Left ventricle myocardium superior (tissue), 1 donor: Measurements from ENCODE around the gene LBR. TPM values are rescaled to one million over a fixed set of nuclear protein-coding genes. Genes with fewer than 3 reads are reported as not detected.

Source experiments
- ATAC-seq: fragments of 200-7000 bp; cut with Tn5 transposase; one replicate; pipeline ENCODE4 v1.9.1; 2020; ENCODE audit warnings: mild to moderate bottlenecking, moderate library complexity
- DNase-seq: peaks from one replicate; pipeline ENCODE4 v3.0.0-alpha.2; 2020
- intact Hi-C: fragments of 100-400 bp; cut with micrococcal nuclease; formaldehyde crosslinking; loops from one replicate; pipeline ENCODE4 v1.11.0; 2022
- total RNA-seq: library from RNA; stranded (reverse); fragmentation: NEBNext Ultra II Directional; extraction: Animal tissue kit (Norgen Biotek cat#: 25700); gene quantifications from one replicate; pipeline ENCODE4 v1.2.1, GENCODE V29; 2021
- donor health status: DM: no; HTN: yes; CAD: no; lungs with severe emphysema.

The LBR gene
- total RNA-seq, 1 donor from 2014 or later, result 9.5 TPM

DNA sequence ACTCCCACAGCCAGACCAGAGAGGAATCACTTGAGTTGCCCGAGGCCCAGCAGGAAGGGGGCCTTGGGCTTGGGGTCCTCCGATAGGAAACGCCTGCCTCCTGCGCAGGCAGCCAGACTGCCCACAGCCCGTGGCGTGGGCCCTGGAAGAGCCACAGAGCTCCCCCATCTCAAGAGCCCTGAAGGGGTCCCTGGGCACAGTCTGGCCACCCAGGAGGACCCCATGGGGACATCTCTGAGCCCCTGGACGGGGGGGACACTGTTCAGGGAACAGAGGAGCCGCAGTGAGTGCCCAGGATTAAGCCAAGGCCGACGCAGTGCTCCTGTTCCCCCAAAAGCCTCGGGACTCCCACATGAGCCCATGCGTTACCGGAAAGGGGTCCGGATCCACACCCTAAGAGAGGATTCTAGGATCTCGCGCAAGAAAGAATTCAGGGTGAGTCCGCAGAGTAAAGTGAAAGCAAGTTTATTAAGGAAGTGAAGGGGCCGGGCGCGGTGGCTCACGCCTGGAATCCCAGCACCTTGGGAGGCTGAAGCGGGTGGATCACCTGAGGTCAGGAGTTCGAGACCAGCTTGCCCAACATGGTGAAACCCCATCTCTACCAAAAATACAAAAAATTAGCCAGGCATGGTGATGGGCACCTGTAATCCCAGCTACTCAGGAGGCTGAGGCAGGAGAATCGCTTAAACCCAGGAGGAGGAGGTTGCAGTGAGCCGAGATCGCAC is 38.1 kb upstream of the LBR start:
- ATAC-seq, result no peak
- intact Hi-C loops, result no loop called here
- no peak for DNase-seq

DNA sequence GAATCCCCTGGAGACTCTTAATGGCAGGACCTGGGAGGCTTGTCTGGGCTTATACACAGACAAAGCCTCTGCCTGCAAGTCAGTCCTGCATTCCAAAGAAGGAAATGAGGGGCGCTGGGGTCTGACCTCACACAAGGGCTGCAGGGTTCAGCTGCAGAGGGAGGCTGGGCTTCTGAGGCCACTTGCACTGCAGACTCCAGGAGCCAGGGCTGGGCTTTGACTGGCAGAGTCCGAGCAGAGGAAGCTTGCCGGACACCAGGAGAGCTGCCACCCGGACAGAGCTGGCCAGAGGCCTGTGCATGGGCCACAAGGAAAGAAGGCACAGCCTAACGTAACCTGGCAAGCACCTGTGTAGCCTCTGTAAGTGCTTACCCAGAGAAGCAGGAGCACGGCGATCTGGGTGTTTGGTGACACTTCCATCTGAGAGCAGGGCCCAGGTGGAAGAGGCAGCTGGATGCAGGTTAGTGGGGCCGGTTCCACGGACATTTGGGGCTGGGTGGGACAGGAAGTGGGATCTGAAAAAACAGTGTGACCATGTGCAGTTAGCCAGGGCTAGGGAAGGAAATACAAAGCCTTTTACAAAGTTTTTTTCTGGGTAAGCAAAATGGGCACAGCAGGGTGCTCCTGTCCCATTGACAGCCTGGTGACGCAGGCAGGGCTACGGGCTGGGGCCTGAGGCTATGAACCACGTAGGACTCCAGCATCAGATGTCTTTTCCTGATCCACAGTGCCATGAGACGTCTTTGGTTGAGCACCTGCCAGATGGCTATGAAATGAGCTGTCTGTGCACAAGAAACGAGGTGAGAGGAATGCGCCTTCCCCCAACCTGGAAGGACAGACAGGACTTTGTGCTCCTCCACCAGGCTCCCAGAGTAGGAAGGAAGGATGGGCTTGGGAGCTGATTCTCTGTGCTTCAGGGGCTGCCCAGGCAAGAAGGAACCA is 37.3 kb upstream of the LBR start:
- ATAC-seq (no peak), DNase-seq (no peak)
- intact Hi-C loops, result no loop called here

DNA sequence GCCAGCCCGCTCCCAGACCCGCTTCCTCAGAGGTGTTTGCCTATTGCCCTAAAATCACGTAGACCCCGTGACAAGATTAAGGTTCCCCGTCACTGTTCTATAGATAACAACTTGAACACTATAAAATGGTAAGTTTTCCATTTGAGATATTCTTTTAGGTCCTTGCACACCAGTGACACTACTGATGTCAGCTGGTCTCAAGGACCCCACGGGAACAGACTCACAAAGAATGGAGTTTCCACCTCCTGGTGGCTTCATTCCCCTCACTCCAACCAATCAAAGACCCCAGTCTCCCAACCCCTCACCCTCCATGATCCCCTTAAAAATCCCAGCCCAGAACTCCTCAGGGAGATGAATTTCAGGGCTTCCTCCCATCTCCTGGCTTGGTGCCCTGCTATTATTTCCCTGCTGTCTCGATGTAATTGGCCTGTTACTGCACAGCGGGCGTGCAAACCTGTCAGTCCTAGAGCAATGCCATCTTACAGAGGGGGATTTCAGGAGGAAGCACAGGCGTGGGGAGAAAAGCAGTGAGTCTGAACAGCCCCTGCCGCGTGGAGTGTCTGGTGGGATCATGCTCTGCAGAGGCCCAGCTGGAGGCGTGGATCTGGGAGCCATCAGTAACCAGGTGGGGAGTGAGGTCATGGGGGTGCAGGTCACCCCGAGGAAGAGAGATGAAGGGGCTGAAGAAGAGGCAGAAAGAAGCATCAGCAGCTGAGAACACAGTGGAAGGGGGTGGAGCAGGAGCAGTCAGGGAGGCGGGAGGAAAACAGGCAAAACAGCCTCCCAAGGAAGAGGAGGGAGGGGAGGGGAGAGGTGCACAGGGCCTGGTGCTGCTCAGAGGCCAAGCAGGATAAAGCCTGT is 35.1 kb upstream of the LBR start:
- ATAC-seq (no peak), DNase-seq (no peak)
- intact Hi-C loops, result no loop called here

DNA sequence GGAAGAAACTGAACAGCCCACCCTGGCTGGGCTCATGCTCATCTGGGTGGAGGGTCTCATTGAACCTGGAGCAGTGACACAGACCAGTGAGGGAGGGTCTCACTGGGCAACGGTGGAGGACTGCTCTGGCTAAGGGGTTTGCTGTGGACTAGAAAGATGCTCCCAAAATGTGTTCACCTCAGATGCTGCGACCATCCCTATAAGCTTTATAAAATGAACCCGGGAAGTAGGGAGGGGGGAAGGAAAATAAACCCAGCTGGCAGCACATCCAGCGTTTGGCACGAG is 34.5 kb upstream of the LBR start:
- intact Hi-C loops, result no loop called here
- DNase-seq (no peak), ATAC-seq (no peak)

DNA sequence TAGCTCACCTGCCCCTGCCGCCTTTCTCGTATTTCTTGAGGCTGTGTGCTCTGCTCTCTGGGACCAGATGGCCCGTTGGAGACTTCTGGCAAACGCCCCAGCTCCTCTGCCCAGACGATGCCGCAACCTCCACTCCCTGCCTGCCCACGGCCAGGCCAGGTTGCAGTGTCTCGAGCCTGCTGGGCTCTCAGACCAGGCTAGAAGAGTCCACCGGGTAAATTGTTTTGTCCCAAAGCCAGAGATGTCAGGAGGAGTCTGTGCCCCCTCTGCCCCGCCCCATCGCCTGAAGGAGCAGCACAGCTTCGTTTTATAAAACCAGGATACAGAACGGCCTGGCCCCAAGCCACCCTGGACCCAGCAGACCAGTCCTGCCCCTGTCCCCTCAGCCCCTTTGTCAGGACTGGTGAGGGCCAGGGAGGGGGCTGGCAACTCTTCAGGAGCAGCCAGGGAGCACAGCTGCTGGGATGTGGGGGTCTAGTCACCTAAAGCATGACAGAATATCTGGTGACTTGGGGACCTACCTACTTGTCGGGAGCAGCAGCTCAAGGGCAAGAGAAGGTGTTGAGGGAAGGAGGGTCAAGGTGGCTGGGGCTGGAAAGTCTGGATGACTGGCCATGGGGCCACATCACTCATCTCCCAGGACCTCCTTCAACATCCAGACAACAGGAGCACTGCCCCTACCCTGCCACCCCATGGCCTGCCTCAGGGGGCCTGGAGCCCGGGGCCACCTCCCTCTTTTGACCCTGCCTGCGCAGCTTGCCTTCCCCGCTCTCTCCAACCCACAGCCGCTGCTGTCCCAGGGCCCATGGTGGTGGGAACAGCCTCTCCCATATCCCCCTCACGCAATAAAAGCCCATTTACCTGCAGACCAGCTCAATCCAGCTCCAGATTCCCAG is 33.9 kb upstream of the LBR start:
- DNase-seq (no peak), ATAC-seq (peak; percentile 30)
- intact Hi-C loops, result no loop called here

DNA sequence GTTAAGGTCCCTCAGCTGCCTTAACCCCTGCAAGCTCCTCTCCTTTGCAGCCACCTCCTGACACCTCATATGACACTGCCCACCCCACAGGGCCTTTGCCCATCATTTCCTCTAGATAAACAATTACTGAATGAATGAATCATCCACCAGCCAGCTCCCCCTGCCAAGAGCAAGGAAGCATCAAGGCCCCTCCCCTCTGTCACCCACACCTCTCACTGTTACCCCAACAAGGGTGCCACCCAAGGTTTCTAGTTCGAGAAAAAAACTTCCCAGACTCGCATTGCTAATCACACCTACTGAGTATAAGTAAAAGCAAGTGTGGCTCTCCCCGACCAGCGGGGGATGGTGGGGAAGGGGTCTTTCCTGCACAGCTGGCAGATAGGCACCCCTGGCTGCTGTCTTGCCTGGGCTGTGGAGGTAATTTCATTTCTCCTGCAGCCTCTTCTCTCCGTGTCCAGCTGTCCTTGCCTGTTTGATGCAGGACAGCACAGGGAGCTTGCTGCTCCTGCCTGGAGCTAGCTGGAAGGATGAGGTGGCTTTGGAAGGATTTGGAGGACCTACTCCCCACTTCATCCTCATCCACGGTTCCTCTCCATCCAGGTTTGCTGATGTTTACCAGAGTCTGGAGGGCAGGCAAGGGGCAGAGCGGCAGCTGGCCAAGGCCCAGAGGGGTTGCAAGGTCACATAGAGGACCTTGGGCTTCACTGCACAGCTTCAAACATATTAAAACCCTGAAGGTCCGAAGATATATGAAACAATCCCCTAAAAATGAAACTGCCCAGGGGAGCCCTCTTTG is 33.1 kb upstream of the LBR start:
- no peak for ATAC-seq
- DNase-seq, result no peak
- intact Hi-C loops, result no loop called here

DNA sequence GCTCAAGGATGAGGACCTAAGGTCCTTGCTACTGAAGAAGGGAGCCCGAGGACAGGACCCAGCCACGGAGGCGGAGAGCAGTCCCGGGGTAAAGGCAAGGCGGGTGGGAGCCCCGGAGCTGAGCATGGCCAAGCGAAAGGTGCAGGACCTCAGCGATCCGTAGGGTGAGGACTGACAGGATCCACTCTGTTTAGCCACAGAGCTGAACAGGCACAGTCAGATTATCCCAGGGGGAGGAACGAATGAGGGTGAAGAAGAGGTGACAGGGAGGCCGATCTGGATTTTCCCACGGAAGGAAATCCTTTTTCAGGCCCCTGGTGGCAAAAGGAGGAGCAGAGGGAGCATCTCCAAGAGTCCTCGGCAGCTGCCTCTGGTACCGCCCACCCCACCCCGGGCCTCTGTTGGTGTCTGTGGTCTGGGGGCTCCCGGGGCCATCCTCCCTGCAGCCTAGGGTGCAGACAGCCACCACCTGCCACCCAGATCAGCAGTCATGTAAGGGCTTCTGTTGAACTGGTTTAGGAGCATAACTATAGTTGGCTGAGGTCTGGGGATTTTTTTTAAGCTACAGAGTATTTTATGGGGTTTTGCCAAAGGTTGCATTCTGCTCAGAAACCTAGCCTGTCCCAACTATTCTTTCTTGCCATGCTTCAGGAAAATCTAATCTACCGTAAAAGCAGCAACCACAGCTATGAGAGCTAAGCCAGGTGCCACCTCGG is 32.3 kb upstream of the LBR start:
- no peak for ATAC-seq
- DNase-seq, result no peak
- intact Hi-C loops, result no loop called here

DNA sequence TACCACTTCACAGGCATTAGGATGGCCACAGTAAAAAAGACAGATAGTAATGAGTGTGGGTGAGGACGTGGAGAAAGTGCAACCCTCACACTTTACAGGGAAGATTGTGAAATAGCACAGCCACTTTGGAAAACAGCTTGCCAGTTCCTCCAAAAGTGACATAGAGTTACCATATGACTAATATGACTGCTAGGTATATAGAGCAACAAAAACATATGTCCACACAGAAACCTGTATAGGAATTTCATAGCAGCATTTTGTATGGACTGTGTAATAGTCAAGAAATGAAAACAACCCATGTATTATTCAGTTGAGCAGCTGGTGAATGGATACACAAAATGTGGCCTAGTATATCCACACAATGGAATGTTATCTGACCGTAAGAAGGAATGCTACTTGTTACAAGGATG is 30.4 kb upstream of the LBR start:
- no peak for DNase-seq
- intact Hi-C loops, result no loop called here
- ATAC-seq, result peak; percentile 24

DNA sequence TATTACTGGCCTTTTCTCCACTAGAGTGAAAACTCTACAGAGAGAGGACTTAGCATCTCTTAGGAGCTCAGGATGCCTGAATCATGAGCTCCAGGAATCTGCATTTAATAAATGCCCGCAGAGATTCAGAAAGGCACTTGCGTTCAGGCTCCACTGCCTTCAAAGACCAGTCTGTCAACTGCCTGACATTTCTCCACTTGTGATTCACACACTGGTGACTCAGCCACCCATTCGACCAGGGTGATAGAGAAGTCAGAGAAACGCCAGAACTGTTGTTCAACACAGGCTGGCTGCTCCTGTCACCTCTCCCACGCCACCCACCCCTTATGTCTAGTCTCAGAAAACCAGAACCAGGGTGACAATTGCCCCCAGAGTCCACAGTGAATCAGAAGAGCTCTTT is 26.9 kb upstream of the LBR start:
- DNase-seq (no peak), ATAC-seq (peak; percentile 24)
- intact Hi-C loops, result no loop called here

DNA sequence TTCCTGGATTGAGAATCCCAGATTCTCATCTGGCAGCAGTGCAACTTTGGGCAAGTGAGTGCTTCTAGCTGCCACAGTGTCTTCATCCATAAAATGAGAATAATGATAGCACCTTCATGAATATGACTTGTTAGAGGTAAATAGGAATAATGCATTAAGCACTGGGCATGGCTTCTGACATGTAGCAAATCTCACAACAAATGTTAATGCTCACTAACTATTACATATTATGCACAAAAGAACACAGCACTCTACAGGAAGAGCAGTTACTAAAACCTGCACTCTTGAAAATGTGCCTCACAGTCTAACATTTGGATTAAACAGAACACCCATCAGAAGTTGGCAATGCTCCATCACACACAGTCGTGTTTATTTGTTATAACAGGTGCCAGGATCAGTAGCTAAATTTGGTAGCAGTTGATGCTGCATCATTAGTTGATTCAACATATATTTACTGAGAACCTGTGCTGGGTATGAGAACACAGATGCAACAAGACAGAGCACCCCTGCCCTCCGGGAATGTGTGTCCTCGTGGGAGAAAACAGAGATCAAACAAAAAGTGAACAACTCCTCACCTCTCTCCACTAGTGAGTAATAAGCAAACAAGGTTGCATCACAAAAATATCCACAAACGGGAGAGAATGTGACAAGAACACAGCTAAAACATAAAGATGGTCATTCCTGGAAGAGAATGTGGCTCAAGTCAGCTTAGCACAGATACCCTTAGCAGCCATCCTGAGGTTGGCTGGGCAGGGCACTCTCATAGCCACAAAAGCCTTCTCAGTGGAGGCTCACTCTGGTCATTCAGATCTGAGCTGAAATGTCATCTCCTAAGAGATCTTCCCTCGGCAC is 26.2 kb upstream of the LBR start:
- intact Hi-C loops, result no loop called here
- ATAC-seq (no peak), DNase-seq (no peak)

DNA sequence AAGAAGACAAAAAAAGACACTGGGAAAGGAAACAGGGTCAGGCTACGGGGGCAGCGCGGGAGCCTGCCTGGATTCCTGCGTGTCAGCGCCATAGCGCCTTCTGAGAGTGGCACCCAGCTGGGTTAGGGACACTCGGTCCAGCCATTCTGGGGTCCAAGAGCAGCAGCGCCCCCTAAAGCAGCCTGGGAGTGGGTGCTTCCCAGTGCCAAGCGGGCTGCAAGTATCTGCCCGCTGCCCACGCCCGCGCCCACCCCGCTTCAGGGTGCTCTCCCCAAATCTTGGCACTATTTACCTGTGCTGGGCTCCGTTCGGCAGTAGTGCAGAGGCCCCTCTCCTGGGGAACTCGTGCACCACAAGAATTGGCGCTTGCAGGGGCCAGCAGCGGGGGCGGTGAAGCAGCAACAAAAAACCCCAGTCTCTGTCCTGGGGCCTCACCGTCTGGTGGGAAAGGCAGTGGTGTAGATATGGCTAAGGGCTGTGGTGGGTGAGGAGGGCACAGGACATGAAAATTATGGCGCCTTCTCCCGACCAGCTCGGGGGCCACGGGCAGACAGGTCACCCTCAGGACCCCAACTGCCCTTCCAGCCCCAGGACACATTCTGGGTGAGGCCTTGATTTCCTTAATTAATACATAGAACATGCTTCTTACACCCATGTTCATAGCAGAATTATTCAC is 24.1 kb upstream of the LBR start:
- DNase-seq (no peak), ATAC-seq (no peak)
- intact Hi-C loops, result no loop called here

DNA sequence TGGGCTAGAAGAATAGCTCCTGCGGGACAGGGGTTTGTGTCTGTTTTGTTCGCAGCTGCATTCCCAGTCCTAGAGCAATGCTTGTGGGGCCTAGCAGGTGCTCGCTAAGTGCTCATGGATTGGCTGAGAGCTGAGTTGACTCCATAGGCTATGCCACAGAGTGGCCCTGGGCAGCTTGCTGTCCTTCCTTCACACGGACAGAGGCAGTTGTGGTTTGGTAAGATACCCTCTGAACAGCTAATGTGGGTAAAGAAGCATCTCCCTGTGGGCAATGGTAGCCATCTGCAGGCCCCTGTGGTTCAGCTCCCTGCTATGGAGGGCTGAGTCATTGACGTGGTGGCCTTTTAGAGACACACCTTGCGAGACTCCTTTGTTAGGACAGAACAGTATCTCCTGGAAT is 23.5 kb upstream of the LBR start:
- no peak for ATAC-seq
- intact Hi-C loops, result no loop called here
- DNase-seq, result no peak

DNA sequence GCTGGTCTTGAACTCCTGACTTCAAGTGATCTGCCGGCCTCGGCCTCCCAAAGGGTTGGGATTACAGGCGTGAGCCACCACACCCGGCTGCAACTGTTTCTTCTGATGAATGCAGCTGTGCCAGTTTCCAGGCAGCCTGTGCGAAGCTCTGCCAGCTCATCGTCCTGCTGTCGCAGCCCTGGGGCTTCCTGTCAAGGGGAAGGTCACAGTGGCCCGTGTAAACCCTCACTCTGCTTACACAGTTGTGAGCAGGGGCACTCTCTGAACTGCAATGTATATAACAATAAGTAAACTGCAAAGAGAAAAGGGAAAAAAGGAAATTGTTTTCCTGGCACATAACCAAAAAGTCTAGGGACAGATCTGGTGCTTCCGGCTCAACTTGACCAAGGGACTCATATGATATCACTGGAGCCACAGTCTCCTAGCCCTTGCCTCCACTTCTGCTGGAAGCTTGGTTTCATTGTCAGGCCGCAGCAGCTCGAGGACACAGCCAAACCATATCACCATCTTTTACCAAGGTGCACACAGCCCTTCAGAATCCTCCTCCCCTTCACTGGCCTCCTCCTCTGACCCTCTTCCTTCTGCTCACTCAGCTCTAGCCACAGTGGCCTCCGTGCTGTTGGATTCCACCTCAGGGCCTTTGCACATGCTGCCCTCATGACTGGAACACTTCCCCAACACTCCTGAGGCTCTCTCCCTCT is 22.8 kb upstream of the LBR start:
- ATAC-seq (peak; percentile 47), DNase-seq (peak; percentile 56)
- intact Hi-C loops, result no loop called here

DNA sequence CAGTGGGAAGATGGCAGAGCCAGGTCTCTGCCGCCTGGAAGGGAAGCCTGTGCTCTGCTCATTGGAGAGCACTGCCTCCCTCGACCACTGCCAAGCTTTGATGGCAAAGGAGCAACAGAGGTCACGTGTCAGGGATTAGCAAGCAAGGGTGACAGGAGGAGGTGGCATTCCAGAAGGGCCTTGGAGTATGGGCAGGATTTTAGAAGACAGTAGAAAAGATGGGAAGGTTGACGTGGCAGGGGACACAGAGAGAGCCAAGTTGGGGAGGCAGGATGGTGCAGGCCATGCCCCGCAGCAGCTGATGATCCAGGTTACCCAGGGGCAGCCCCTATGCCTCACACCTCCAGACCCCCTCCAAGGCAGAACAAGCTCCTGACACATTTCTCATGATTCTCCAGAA is 21.9 kb upstream of the LBR start:
- intact Hi-C loops, result no loop called here
- DNase-seq, result no peak
- no peak for ATAC-seq

DNA sequence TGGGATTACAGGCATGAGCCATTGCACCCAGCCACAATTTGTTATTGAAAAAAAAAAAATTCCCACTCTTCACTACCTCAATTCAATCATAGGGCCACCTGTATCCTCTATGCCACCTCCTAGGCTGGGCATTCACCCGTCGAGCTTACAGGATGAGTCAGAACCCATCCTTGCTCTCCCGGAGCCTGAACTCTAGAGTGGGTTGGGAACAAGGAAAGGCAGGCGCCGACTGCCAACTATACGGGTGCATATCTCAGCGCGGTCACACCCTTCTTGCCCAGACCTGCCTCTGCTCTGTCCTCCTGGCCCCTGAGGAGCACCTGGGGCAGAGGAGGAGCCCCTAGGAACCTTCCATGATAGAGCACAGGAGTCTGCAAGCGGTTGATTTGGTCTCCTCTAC is 21.4 kb upstream of the LBR start:
- intact Hi-C loops, result no loop called here
- DNase-seq, result no peak
- no peak for ATAC-seq
